Smooth muscle cell (in vitro differentiated cells): ENCODE data around the gene RAB27A. TPM values are rescaled to one million over a fixed set of nuclear protein-coding genes. Genes with fewer than 3 reads are reported as not detected.
"Not testable (repeated sequence)": the region's sequence is repeated elsewhere in the genome, so short reads cannot be mapped to it uniquely, and the experiment has no call there.

ENCODE experiments used
- DNase-seq: peaks from one replicate; lab custom pipeline; 2025; ENCODE audit not compliant: unreplicated experiment; lab: John Stamatoyannopoulos, UW
- H2AFZ ChIP-seq: fragments of 200-600 bp; sonication (generic); 2 replicates; pipeline ENCODE4 v1.6.0; 2016; ENCODE audit warnings: antibody characterized with exemption, low read depth, mild to moderate bottlenecking
- H3F3A ChIP-seq: fragments of 200-600 bp; sonication (generic); 2 replicates; pipeline ENCODE4 v1.6.0; 2017; ENCODE audit warnings: antibody characterized with exemption, low read depth
- H3K27ac ChIP-seq: fragments of 200-600 bp; sonication (generic); 2 replicates; pipeline ENCODE4 v1.5.1; 2016; ENCODE audit warnings: low read depth, mild to moderate bottlenecking
- H3K27me3 ChIP-seq: fragments of 200-600 bp; sonication (generic); 2 replicates; pipeline ENCODE4 v1.6.1; 2016; ENCODE audit warnings: low read depth, mild to moderate bottlenecking
- H3K36me3 ChIP-seq: fragments of 200-600 bp; sonication (generic); 2 replicates; pipeline ENCODE4 v1.5.1; 2016; ENCODE audit warnings: low read depth
- H3K4me1 ChIP-seq: fragments of 200-600 bp; sonication (generic); 2 replicates; pipeline ENCODE4 v1.5.1; 2016; ENCODE audit warnings: low read depth
- H3K4me2 ChIP-seq: fragments of 200-600 bp; sonication (generic); 2 replicates; pipeline ENCODE4 v1.6.0; 2016; ENCODE audit warnings: mild to moderate bottlenecking
- H3K4me3 ChIP-seq: fragments of 200-600 bp; sonication (generic); 2 replicates; pipeline ENCODE4 v1.5.1; 2016; ENCODE audit warnings: mild to moderate bottlenecking
- H3K79me2 ChIP-seq: fragments of 200-600 bp; sonication (generic); 2 replicates; pipeline ENCODE4 v1.6.0; 2016; ENCODE audit warnings: low read depth, mild to moderate bottlenecking
- H3K9ac ChIP-seq: fragments of 200-600 bp; sonication (generic); 2 replicates; pipeline ENCODE4 v1.6.0; 2016; ENCODE audit warnings: low read depth
- H3K9me3 ChIP-seq: fragments of 200-600 bp; sonication (generic); replicated peaks from 2 replicates; pipeline ENCODE4 v1.5.1; 2016; ENCODE audit warnings: low read depth
- H4K20me1 ChIP-seq: fragments of 200-600 bp; sonication (generic); 2 replicates; pipeline ENCODE4 v1.6.0; 2016; ENCODE audit warnings: low read depth
- WGBS: methylation state at CpG from one replicate; pipeline ENCODE4 v1.1.7; 2016; ENCODE audit warnings: low lambda C conversion rate; 5-methylcytosine and 5-hydroxymethylcytosine counted together
- polyA plus RNA-seq: library from polyadenylated mRNA; unstranded; fragments of >200 nt; fragmentation: Nextera tagmentation; extraction: Ambion mirVana; gene quantifications from 2 replicates; pipeline ENCODE4 v1.2.1, GENCODE V29; 2016
- total RNA-seq: library from RNA; depleted of rRNA; stranded (reverse); fragments of >200 nt; gene quantifications from 2 replicates; pipeline ENCODE4 v1.2.3, GENCODE V29; 2014
- TF ChIP-seq, protein P1 (sequence below): fragments of 200-600 bp; sonication (generic); IDR thresholded peaks from 2 replicates; pipeline ENCODE4 v1.5.1; 2017; ENCODE audit warnings: borderline replicate concordance, mild to moderate bottlenecking, antibody characterized with exemption; ENCODE audit not compliant: insufficient read depth, poor library complexity, severe bottlenecking

RAB27A gene
- total and polyA plus RNA-seq, 2 experiments from 2014 or later = 14.6 to 15.6 TPM

DNA sequence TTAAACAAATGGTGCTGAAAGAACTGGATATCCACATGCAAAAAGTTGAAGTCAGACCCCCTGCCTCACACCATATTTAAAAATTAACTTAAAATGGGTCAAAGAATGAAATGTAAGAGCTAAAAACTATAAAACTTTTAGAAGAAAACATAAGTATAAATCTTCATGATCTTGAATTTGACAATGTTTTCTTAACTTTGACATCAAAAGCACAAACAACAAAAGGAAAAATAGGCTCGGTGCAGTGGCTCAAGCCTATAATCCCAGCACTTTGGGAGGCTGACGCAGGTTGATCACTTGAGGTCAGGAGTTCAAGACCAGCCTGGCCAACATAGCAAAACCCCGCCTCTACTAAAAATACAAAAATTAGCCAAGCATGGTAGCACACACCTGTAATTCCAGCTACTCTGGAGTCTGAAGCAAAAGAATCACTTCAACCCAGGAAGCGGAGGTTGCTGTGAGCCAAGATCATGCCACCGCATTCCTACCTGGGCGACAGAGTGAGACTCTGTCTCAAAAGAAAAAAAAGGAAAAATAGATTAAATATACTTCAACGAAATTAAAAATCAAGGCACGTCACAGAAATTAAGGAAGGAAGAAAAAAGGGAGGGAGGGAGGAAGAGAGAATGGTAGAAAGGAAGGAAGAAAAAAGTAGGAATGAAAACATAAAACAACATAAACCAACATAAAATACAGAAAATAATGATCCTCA is 1.5 kb downstream of the RAB27A start:
- Histone ChIP-seq H2AFZ (no peak overlapping the region), H3K4me2 (peak overlapping the region; percentile 99), H3K4me3 (peak overlapping the region; percentile 99)

DNA sequence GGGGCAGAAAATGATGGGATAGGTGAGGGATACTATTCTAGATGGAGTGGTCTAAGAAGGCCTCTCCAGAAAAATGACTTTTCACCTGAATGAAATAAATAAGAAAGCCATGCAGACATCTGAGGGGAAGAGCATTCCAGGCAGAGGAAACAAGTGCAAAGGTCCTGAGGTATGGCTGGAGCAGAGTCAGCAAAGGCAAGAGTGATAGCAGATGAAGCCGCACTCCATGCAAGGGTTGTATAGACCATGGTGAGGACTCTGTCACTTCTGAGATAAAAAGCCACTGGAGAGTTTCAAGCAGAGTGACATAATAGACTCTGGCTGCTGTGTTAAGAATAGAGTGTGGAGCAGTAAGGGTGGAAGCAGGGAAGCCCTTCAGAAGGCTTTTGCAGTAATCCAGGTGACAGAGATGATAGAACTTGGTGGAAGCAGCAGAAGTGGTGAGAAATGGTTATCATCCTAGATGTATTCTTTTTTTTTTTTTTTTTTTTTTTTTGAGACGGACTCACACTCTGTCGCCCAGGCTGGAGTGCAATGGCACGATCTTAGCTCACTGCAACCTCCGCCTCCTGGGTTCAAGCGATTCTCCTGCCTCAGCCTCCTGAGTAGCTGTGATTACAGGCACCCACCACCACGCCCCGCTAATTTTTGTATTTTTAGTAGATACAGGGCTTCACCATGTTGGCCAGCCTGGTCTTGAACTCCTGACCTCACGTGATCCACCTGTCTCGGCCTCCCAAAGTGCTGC is 3.0 kb downstream of the RAB27A start:
- H3K4me1 ChIP-seq, H3K27ac ChIP-seq, H3K4me2 ChIP-seq, H3K9me3 ChIP-seq, H3K27me3 ChIP-seq, H3K9ac ChIP-seq, DNase-seq, H4K20me1 ChIP-seq, H3K4me3 ChIP-seq, H3K36me3 ChIP-seq, H2AFZ ChIP-seq, H3F3A ChIP-seq: not testable (repeated sequence)
- peaks cover 54% of the 10 kb centered on the region for H3K79me2 ChIP-seq
- 99% methylated on average over 10 of the region's 10 CpGs for WGBS

More for the DNA sequence above, 1.5 kb downstream of the RAB27A start:
- no peaks in the 10 kb centered on the region for H4K20me1 ChIP-seq
- no peaks in the 10 kb centered on the region for H3K27me3 ChIP-seq
- H3F3A ChIP-seq = no peaks in the 10 kb centered on the region
- no peak for DNase-seq
- peak overlapping the region; percentile 82 for H3K27ac ChIP-seq
- no peaks in the 10 kb centered on the region for H3K36me3 ChIP-seq
- no peaks in the 10 kb centered on the region for H3K9me3 ChIP-seq
- TF ChIP-seq, protein P1, sequence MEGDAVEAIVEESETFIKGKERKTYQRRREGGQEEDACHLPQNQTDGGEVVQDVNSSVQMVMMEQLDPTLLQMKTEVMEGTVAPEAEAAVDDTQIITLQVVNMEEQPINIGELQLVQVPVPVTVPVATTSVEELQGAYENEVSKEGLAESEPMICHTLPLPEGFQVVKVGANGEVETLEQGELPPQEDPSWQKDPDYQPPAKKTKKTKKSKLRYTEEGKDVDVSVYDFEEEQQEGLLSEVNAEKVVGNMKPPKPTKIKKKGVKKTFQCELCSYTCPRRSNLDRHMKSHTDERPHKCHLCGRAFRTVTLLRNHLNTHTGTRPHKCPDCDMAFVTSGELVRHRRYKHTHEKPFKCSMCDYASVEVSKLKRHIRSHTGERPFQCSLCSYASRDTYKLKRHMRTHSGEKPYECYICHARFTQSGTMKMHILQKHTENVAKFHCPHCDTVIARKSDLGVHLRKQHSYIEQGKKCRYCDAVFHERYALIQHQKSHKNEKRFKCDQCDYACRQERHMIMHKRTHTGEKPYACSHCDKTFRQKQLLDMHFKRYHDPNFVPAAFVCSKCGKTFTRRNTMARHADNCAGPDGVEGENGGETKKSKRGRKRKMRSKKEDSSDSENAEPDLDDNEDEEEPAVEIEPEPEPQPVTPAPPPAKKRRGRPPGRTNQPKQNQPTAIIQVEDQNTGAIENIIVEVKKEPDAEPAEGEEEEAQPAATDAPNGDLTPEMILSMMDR = no peak
- peaks cover 49% of the 10 kb centered on the region for H3K79me2 ChIP-seq
- WGBS = 89% methylated on average over 8 of the region's 8 CpGs
- no peak overlapping the region for H3K9ac ChIP-seq
- H3K4me1 ChIP-seq = peaks cover 7% of the 10 kb centered on the region

DNA sequence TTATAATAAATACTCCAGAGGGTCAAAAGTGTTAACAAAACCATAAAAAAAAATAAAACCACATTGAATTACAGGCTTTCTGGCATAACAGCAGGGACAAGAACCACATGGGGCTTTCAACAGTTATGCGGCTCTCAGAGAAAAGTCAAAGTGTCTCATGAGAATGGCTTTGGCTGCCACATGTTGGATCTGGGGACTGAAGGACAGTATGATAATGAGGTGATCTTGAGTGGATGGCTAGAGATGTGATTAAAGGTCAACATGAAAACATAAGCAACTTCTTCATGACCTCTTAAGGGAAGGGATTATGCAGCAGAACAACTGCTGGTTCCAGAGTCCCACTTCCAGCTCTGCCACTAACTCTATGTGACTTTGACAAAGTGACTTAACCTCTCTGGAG is 5.2 kb downstream of the RAB27A start:
- H3K79me2 ChIP-seq = peaks cover 60% of the 10 kb centered on the region
- H4K20me1 ChIP-seq = peaks cover 12% of the 10 kb centered on the region
- peaks cover 7% of the 10 kb centered on the region for H3K4me1 ChIP-seq
- no peaks in the 10 kb centered on the region for H3K36me3 ChIP-seq
- no peak overlapping the region for H2AFZ ChIP-seq
- no peaks in the 10 kb centered on the region for H3K27me3 ChIP-seq
- no peak for DNase-seq
- H3K9ac ChIP-seq = no peak overlapping the region
- TF ChIP-seq, protein P1 = no peak
- H3K4me3 ChIP-seq = no peak overlapping the region
- H3K27ac ChIP-seq = no peak overlapping the region
- 82% methylated on average over 1 of the region's 1 CpG for WGBS
- H3F3A ChIP-seq = no peaks in the 10 kb centered on the region
- no peaks in the 10 kb centered on the region for H3K9me3 ChIP-seq
- H3K4me2 ChIP-seq = no peak overlapping the region

DNA sequence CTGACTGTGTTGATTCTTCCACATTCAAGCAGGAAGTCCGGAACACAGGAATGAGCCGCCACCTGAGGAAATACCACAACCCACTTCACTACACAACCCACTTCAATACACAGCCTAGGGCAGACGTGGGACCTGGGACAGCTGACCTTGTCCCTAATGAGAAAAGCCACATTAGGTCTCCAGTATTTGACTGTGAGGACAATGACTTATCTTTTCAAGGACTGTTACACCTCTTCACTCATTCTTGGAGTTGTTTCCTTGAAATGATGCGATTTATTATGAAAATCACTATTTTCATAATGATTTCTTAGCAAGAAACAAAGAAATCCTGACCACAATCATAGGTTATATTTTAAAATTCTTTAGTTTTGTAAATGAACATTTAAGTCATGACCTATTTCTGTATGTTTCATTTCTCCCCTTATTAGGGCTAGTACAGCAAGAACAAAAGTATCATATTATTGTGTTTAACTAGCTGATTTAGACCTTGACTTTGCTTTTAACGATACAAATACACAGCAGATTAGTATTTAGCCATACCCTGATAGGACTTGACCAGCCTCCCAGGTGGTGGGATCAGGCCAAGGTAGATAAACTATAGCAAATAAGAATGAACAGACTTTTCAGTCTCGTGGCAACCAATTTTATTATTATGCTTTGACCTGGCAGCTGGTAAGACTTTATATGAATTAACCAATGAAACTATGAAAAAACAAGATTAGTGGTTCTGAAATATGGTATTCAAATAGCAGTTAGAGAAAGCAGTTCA is 6.0 kb downstream of the RAB27A start:
- 95% methylated on average over 6 of the region's 6 CpGs for WGBS
- H3F3A ChIP-seq = no peaks in the 10 kb centered on the region
- H3K36me3 ChIP-seq = no peaks in the 10 kb centered on the region
- no peaks in the 10 kb centered on the region for H3K27me3 ChIP-seq
- H3K4me3 ChIP-seq = no peak overlapping the region
- H3K79me2 ChIP-seq = peaks cover 54% of the 10 kb centered on the region
- no peak for DNase-seq
- no peaks in the 10 kb centered on the region for H3K9me3 ChIP-seq
- no peak overlapping the region for H3K9ac ChIP-seq
- H3K4me1 ChIP-seq = peaks cover under 1% of the 10 kb centered on the region
- peaks cover 17% of the 10 kb centered on the region for H4K20me1 ChIP-seq
- no peak overlapping the region for H2AFZ ChIP-seq
- H3K4me2 ChIP-seq = no peak overlapping the region
- TF ChIP-seq, protein P1 = no peak
- no peak overlapping the region for H3K27ac ChIP-seq
